NT2/D1 (cell line): ENCODE results near the gene DLG2.

Experiments used
- SUZ12 ChIP-seq: IDR thresholded peaks from 2 replicates; pipeline ENCODE4 v1.6.1; 2011; ENCODE audit not compliant: insufficient read length, insufficient read depth; ENCODE audit errors: extremely low read depth
- YY1 ChIP-seq: IDR thresholded peaks from 2 replicates; pipeline ENCODE4 v1.6.1; 2011; ENCODE audit not compliant: insufficient read length, insufficient read depth
- ZNF274 ChIP-seq: IDR thresholded peaks from 2 replicates; pipeline ENCODE4 v1.6.1; 2011; ENCODE audit warnings: mild to moderate bottlenecking, low read depth, low read length

DNA sequence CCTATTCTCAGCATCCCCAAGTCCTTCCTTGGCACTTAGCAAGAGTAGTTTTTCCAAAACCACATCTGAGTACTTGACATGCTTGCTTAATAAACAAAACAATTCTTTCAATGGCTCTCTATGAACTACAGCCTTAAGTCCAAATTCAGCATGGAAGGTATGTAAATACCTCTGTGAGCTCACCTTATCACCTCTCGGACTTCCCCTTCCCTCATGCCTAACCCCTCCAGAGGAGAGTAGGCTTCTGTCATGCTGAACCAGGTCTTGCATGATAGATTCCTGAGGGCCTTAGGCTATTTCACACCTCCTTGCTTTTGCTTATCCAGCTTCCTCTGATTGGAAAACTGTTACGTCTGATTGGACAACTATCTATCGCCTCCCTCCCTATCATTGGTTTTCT lies 2028.1 kb downstream of the DLG2 start:
- no peak for TF ChIP-seq YY1
- TF ChIP-seq SUZ12, result no peak
- no peak for TF ChIP-seq ZNF274
